Measurements from ENCODE around the gene APH1A. TPM values are rescaled to one million over a fixed set of nuclear protein-coding genes. Genes with fewer than 3 reads are reported as not detected.
A peak's percentile ranks its signal among the peaks of the same experiment; 100 is the strongest.
"Not testable (repeated sequence)": the region's sequence is repeated elsewhere in the genome, so short reads cannot be mapped to it uniquely, and the experiment has no call there.

APH1A gene
- total RNA-seq, result 100 to 1,000 TPM; 114 to 133 (median 116) TPM

DNA sequence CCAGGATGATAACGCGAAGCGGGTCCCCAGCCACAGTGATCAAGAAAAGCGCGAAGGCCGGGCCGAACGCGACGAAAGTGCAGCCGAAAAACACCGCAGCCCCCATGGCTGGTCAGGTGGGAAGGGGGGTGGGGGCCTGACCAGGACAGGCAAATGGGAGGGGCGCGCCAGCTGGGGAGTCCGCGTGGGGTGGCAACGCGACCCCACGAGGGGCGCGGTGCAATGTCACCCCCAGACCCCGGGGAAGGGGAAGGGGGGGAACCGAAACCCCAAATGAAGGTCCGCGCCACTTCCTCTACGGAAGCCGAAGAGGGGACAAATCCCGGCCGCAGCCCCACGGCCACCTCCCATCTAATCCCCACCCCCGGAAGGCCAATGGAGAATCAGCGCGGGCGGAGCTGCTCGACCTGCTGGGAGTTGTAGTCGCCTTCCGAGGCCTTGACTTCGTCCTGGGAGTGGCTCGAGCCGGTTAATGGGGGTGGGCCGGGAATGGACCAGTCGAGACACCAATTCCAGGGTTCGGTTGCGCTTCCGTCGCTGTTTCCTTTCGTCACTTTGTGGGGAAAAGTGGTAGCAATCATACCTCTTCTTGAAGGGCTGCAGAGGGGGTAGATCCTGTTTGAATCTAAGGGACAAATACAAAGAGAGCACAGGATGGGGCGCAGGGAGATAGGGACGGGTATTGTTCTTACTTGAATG is at the start of gene APH1A:
TSS of gene APH1A (minus strand) at position 312 of the 699 bp plus-strand sequence. CDS start at position 106, 206 bp downstream.
- Histone ChIP-seq H3K4me1 (peaks cover 7 to 19% of the 10 kb centered on the region in 2 donors), H3K27me3 (no peaks in the 10 kb centered on the region), H3K4me3 (replicated peaks in 1 of 3) (peak within 1 kb of the TSS; percentile 69 to 99 (median 93)), H3K36me3 (peaks cover 17 to 20% of the 10 kb centered on the region in 2 donors), H3K27ac (peak within 1 kb of the TSS; percentile 76 to 96 (median 79)), H3K9me3 (no peaks in the 10 kb centered on the region)
- 1% methylated on average over 29 to 45 of the region's 49 CpGs for WGBS, 2 donors
- intact Hi-C loops (cut with DNase I), result no loop called here
- DNase-seq, result peak; percentile 96 to 98
- TF ChIP-seq POLR2A (IDR thresholded peaks at IDR 0.05), result peak in 1 of 2 donors; percentile 64
- TF ChIP-seq, protein P1, sequence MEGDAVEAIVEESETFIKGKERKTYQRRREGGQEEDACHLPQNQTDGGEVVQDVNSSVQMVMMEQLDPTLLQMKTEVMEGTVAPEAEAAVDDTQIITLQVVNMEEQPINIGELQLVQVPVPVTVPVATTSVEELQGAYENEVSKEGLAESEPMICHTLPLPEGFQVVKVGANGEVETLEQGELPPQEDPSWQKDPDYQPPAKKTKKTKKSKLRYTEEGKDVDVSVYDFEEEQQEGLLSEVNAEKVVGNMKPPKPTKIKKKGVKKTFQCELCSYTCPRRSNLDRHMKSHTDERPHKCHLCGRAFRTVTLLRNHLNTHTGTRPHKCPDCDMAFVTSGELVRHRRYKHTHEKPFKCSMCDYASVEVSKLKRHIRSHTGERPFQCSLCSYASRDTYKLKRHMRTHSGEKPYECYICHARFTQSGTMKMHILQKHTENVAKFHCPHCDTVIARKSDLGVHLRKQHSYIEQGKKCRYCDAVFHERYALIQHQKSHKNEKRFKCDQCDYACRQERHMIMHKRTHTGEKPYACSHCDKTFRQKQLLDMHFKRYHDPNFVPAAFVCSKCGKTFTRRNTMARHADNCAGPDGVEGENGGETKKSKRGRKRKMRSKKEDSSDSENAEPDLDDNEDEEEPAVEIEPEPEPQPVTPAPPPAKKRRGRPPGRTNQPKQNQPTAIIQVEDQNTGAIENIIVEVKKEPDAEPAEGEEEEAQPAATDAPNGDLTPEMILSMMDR (IDR thresholded peaks at IDR 0.05), result no peak

DNA sequence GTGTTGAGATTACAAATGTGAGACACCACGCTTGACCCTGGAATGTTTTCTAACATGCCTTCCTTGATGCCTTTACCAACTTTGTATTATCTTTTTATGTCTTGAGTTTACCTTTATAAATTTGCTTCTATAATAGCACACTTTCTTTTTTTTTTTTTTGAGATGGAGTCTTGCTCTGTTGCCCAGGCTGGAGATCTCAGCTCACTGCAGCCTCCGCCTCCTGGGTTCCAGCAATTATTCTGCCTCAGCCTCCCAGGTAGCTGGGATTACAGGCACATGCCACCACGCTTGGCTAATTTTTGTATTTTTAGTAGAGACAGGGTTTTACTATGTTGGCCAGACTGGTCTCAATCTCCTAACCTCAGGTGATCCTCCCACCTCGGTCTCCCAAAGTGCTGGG is 45.9 kb upstream of the APH1A start:
- WGBS, 2 donors, result 95 to 97% methylated on average over 4 of the region's 4 CpGs
- H3K27ac ChIP-seq; DNase-seq; intact Hi-C loops (cut with DNase I); H3K36me3 ChIP-seq; H3K9me3 ChIP-seq; H3K27me3 ChIP-seq; H3K4me1 ChIP-seq; H3K4me3 ChIP-seq (replicated peaks in 1 of 3): not testable (repeated sequence)

GRCh38 chr1:150311762-150312161 is 42.9 kb upstream of the APH1A start:
- no peaks in the 10 kb centered on the region for H3K27me3 ChIP-seq
- H3K9me3 ChIP-seq, result no peaks in the 10 kb centered on the region
- intact Hi-C loops (cut with DNase I), result no loop called here
- no peaks in the 10 kb centered on the region for H3K4me1 ChIP-seq
- peaks cover 0 to 4% of the 10 kb centered on the region in 2 donors for H3K36me3 ChIP-seq
- 86 to 92% methylated on average over 2 of the region's 2 CpGs for WGBS, 2 donors
- TF ChIP-seq, protein P1 (IDR thresholded peaks at IDR 0.05), result no peak
- no peak for DNase-seq
- H3K27ac ChIP-seq, result no peak overlapping the region
- H3K4me3 ChIP-seq (replicated peaks in 1 of 3), result no peak overlapping the region

DNA sequence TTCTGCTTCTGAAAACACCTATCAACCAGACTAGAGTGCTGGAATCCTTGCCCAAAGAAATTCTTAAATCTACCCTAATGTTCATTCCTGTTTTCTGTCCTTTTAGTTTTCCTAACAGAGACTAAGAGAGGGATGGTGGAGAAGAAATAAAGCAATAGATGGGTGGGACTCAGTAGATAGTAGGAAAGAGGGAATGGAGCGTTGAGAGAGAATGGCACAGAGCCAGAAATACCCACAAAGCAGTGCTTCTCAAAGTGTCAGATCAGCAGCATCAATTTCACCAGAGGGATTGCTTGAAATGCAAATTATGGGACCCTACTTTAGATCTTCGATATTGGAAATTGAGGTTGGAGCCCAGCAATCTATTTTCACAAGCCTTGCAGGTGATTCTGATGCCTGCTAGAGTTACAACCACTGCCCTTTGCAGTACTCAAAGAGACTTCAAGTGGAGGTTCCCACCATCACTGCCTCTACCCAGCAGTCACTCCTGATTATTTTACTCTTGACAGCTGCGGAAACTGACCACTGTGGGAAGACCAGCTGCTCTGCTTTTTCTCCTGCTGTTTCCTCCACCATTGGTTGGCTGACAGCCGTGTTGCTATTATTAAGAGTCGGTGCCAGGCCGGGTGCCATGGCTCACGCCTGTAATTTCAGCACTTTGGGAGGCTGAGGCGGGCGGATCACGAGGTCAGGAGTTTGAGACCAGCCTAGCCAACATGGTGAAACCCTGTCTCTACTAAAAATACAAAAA is 41.1 kb upstream of the APH1A start:
- intact Hi-C loops (cut with DNase I), result no loop called here
- H3K4me1 ChIP-seq, result no peaks in the 10 kb centered on the region
- H3K27ac ChIP-seq, result no peak overlapping the region

DNA sequence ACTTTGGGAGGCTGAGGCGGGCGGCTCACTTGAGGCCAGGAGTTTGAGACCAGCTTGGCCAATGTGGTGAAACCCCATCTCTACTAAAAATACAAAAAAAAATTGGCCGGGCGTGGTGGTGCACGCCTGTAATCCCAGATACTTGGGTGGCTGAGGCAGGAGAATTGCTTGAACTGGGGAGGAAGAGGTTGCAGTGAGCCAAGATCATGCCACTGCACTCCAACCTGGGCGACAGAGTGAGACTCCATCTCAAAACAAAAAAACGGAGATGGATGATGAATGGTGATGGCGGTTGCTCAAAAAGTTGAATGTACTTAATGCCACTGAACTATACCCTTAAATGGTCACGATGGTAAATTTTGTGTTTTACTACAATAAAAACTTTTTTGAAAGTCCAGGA is 39.8 kb upstream of the APH1A start:
- intact Hi-C loops (cut with DNase I); H3K27me3 ChIP-seq; H3K4me1 ChIP-seq; H3K9me3 ChIP-seq; H3K36me3 ChIP-seq; DNase-seq; H3K27ac ChIP-seq; H3K4me3 ChIP-seq (replicated peaks in 1 of 3): not testable (repeated sequence)
- 94 to 95% methylated on average over 9 of the region's 9 CpGs for WGBS, 2 donors

More for the DNA sequence above, 41.1 kb upstream of the APH1A start:
- H3K4me3 ChIP-seq (replicated peaks in 1 of 3), result no peak overlapping the region
- H3K9me3 ChIP-seq, result no peaks in the 10 kb centered on the region
- H3K27me3 ChIP-seq, result no peaks in the 10 kb centered on the region
- DNase-seq, result no peak
- TF ChIP-seq POLR2A (IDR thresholded peaks at IDR 0.05), result no peak
- TF ChIP-seq, protein P1 (IDR thresholded peaks at IDR 0.05), result no peak
- peaks cover 0 to 4% of the 10 kb centered on the region in 2 donors for H3K36me3 ChIP-seq
- WGBS, 2 donors, result 86 to 94% methylated on average over 10 of the region's 10 CpGs

GRCh38 chr1:150302902-150303301 is 34.1 kb upstream of the APH1A start:
- H3K4me1 ChIP-seq, result no peaks in the 10 kb centered on the region
- H3K36me3 ChIP-seq, result peaks cover 15% of the 10 kb centered on the region in 2 donors
- no peaks in the 10 kb centered on the region for H3K27me3 ChIP-seq
- no peak overlapping the region for H3K4me3 ChIP-seq (replicated peaks in 1 of 3)
- 82 to 87% methylated on average over 2 of the region's 2 CpGs for WGBS, 2 donors
- intact Hi-C loops (cut with DNase I), result no loop called here
- no peaks in the 10 kb centered on the region for H3K9me3 ChIP-seq
- TF ChIP-seq, protein P1 (IDR thresholded peaks at IDR 0.05), result no peak
- no peak for TF ChIP-seq POLR2A (IDR thresholded peaks at IDR 0.05)
- DNase-seq, result no peak
- H3K27ac ChIP-seq, result no peak overlapping the region

Data from thyroid gland (tissue), 4 donors.